Naive B cell (primary cell): ENCODE results near the gene OR51V1. TPM values are rescaled to one million over a fixed set of nuclear protein-coding genes. Genes with fewer than 3 reads are reported as not detected.
A peak's percentile ranks its signal among the peaks of the same experiment; 100 is the strongest.
"Not testable (repeated sequence)": the region's sequence is repeated elsewhere in the genome, so short reads cannot be mapped to it uniquely, and the experiment has no call there.

Experiments used
- ATAC-seq, 2 donors: fragments of 150-1000 bp; cut with Tn5 transposase; 2 replicates each; pipeline ENCODE4 v1.10.0; 2021; ENCODE audit warnings: low read depth in 2 of 2, mild to moderate bottlenecking in 2 of 2, moderate library complexity in 2 of 2
- DNase-seq: peaks from one replicate; pipeline ENCODE4 v3.0.0; 2022
- H3K27ac Mint-ChIP-seq, 6 donors: one replicate each; pipeline ENCODE4 v1.8.0; 2020 to 2022; ENCODE audit warnings: mild to moderate bottlenecking in 6 of 6, mixed read lengths in 6 of 6, moderate library complexity in 5 of 6, inconsistent platforms in 2 of 6
- H3K27me3 Mint-ChIP-seq, 3 donors: one replicate each; pipeline ENCODE4 v1.8.0; 2021 to 2022; ENCODE audit warnings: mixed read lengths in 3 of 3, mild to moderate bottlenecking in 1 of 3
- H3K36me3 Mint-ChIP-seq, 2 donors: one replicate each; pipeline ENCODE4 v1.8.0; 2020 to 2022; ENCODE audit warnings: mixed read lengths in 2 of 2, inconsistent platforms in 1 of 2, mild to moderate bottlenecking in 1 of 2
- H3K4me1 Mint-ChIP-seq, 3 donors: one replicate each; pipeline ENCODE4 v1.8.0; 2020 to 2022; ENCODE audit warnings: mixed read lengths in 3 of 3, inconsistent platforms in 1 of 3, mild to moderate bottlenecking in 1 of 3, moderate library complexity in 1 of 3
- H3K4me3 Mint-ChIP-seq, 8 donors: one replicate each; pipeline ENCODE4 v1.8.0; 2020 to 2022; ENCODE audit warnings: mild to moderate bottlenecking in 8 of 8, mixed read lengths in 8 of 8, moderate library complexity in 8 of 8, inconsistent platforms in 2 of 8
- H3K9me3 Mint-ChIP-seq, 7 donors: one replicate each; pipeline ENCODE4 v1.8.0; 2020 to 2022; ENCODE audit warnings: mixed read lengths in 7 of 7, mild to moderate bottlenecking in 5 of 7, inconsistent platforms in 2 of 7, moderate library complexity in 1 of 7
- polyA plus RNA-seq, 6 donors: library from polyadenylated mRNA; unstranded; fragments of 300-500 nt; fragmentation: Illumina TruSeq; gene quantifications; one replicate each; pipeline ENCODE4 v1.2.3, GENCODE V29; 2021; ENCODE audit warnings: low read depth in 6 of 6

OR51V1 gene
- polyA plus RNA-seq, 6 donors from 2014 or later = not detected

DNA sequence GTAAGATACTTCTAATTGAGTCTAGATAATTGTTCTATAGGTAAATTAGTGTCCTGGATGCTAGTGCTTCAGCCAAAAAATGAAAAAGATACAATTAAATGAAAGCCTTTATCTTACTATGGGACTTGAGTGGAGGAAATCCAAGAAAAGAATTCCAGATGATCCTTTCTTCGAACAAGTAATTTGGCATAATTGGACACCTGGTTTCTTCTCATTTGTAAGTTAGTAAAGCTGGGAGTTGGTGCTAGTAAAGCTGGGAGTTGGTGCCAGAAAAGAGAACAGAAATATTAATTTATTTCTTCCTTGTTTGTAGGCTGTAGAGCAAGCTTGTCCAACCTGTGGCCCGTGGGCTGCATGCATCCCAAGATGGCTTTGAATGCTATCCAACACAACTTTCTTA, 12.3 kb downstream of the OR51V1 start:
- Mint-ChIP-seq H3K27me3 (no peaks in the 10 kb centered on the region), H3K27ac (no peak overlapping the region), H3K36me3 (peaks cover 0 to 9% of the 10 kb centered on the region in 2 donors), H3K4me1 (no peaks in the 10 kb centered on the region), H3K9me3 (peaks cover 2 to 25% (median 13%) of the 10 kb centered on the region in 7 donors), H3K4me3 (no peak overlapping the region)
- ATAC-seq = no peak
- DNase-seq = no peak

DNA sequence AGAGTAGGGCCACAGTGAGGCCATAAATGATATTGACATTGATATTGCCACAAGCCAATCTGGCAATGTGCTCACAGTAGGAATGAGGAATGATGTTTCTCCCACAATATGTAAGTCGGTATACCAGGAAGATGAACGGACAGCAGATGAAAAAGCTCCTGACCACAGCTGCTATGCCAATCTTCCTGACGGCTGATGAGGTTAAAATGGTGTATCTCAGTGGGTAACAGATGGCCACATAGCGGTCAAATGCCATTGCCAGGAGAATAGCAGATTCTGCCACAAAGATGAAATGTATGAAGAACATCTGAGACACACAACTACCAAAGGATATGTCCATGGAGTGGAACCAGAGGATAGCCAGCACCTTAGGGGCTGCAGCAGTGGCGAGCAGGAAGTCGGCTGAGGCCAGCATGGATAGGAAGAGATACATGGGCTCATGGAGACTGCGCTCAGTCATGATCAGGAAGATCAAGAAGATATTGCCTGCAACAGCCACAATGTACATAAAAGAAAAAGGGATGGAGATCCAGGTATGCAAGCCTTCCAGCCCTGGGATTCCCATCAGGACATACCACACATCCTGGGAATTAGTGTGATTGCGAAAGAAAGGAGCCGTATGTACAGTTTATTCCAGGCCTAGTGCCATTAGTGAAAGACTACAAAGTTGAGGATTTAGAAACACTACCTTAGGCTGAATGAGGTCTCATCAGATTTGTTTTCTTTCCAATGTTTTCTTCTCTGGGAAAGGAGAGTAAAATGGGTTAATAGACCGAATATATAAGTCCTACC, 22.2 kb downstream of the OR51V1 start:
- no peak overlapping the region for H3K4me3 Mint-ChIP-seq
- no peak overlapping the region for H3K27ac Mint-ChIP-seq
- H3K9me3 Mint-ChIP-seq = peaks cover 0 to 4% (median 0%) of the 10 kb centered on the region in 7 donors
- DNase-seq (no peak), ATAC-seq (no peak)
- H3K4me1 Mint-ChIP-seq = no peaks in the 10 kb centered on the region
- H3K27me3 Mint-ChIP-seq = peaks cover 0 to 6% (median 4%) of the 10 kb centered on the region in 3 donors
- no peaks in the 10 kb centered on the region for H3K36me3 Mint-ChIP-seq

DNA sequence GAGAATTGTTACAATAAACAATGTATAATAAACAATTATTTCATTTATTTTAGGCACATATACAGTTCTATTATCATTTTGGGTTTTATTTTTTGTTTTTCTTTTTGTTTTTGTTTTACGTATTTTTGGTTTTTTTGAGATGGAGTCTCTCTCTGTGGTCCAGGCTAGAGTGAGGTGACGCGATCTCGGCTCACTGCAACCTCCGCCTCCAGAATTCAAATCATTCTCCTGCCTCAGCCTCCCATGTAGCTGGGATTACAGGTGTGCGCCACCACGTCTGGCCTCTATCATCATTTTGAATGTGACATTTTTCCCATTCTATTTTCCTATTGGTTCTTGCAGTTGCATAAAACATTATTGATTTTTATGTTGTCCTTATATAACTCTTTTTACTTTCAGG, 25.5 kb downstream of the OR51V1 start:
- H3K4me1 Mint-ChIP-seq = no peaks in the 10 kb centered on the region
- no peak for ATAC-seq

DNA sequence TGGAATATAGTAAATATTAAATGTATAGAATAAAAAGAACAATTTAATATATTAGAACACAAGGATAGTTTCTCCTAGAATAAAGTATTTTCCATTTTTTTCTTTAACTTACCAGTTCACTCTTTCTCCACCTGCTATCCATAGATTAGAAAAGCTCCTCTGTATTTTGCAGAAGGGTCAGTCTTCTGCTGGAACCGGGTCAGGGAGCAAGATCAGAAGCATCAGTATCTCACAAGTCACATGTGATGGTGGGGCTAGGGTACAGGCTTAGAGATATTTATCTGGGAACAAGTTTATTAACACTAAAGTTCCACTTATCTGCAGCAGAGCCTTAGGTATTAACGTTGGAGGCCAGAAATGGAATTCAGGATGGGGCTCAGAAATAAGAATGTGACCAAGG, 28.6 kb downstream of the OR51V1 start:
- no peak overlapping the region for H3K4me3 Mint-ChIP-seq
- no peaks in the 10 kb centered on the region for H3K27me3 Mint-ChIP-seq
- ATAC-seq (no peak), DNase-seq (no peak)
- no peak overlapping the region for H3K27ac Mint-ChIP-seq
- peaks cover 0 to 4% (median 0%) of the 10 kb centered on the region in 7 donors for H3K9me3 Mint-ChIP-seq
- H3K36me3 Mint-ChIP-seq = no peaks in the 10 kb centered on the region
- no peaks in the 10 kb centered on the region for H3K4me1 Mint-ChIP-seq

More for the DNA sequence above, 25.5 kb downstream of the OR51V1 start:
- H3K27me3 Mint-ChIP-seq = peaks cover 0 to 6% (median 4%) of the 10 kb centered on the region in 3 donors
- no peak overlapping the region for H3K4me3 Mint-ChIP-seq
- H3K27ac Mint-ChIP-seq = no peak overlapping the region
- no peak for DNase-seq
- no peaks in the 10 kb centered on the region for H3K36me3 Mint-ChIP-seq
- H3K9me3 Mint-ChIP-seq = peaks cover 0 to 4% (median 0%) of the 10 kb centered on the region in 7 donors

DNA sequence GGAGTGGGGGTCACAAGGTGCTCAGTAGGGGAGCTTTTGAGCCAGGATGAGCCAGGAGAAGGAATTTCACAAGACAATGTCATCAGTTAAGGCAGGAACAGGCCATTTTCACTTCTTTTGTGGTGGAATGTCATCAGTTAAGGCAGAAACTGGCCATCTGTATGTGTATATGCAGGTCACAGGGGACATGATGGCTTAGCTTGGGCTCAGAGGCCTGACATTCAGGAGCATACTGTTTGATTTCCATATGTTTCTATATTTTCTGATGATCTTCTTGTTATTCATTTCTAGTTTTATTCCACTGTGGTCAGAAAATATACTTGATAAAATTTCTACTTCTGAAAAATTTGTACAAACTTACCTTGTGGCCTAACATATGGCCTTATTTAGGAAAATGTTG, 34.6 kb downstream of the OR51V1 start:
- not testable (repeated sequence) for H3K9me3 Mint-ChIP-seq, DNase-seq, H3K4me3 Mint-ChIP-seq, ATAC-seq, H3K27ac Mint-ChIP-seq, H3K36me3 Mint-ChIP-seq, H3K4me1 Mint-ChIP-seq
- peaks cover 0 to 29% (median 3%) of the 10 kb centered on the region in 3 donors for H3K27me3 Mint-ChIP-seq

DNA sequence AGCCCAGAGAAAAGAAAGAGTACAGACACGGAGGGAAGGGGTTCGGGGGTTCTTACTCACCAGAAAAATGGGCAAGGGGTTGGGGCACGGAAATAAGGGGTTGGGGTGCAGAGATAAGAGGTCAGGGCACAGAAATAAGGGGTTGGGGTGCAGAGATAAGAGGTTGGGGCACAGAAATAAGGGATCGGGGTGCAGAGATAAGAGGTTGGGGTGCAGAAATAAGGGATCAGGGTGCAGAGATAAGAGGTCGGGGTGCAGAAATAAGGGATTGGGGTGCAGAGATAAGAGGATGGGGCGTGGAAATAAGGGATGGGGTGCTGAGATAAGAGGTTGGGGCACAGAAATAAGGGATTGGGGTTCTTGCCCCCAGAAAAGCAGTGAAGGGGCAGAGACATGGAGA, 35.7 kb downstream of the OR51V1 start:
- DNase-seq, H3K9me3 Mint-ChIP-seq, H3K36me3 Mint-ChIP-seq, ATAC-seq, H3K4me1 Mint-ChIP-seq, H3K27ac Mint-ChIP-seq: not testable (repeated sequence)
- Mint-ChIP-seq H3K4me3 (peak overlapping the region in 1 of 8 donors; percentile 61), H3K27me3 (peaks cover 3 to 34% (median 6%) of the 10 kb centered on the region in 3 donors)

DNA sequence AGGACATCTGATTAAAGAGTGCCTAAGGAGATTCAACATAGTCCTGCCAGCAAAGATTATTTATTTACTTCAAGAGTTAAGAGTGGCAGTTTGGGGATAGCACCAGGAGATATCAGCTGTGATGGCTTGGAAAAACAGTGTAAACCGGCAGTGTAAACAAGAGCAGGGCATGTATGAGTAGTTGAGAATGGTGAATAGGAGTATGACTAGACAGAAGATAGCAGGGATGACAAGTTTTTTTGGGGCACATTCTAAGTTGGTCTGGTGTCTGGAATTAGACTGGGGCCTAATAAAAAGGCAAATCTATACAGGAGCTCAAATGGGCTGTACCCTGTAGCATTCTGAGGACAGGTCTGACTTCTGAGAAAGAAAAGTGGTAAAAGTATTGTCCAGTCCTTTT, 39.4 kb downstream of the OR51V1 start:
- H3K9me3 Mint-ChIP-seq = peaks cover 0 to 11% (median 4%) of the 10 kb centered on the region in 7 donors
- not testable (repeated sequence) for H3K4me3 Mint-ChIP-seq, H3K27ac Mint-ChIP-seq, ATAC-seq, H3K36me3 Mint-ChIP-seq, H3K4me1 Mint-ChIP-seq, DNase-seq
- H3K27me3 Mint-ChIP-seq = peaks cover 3 to 34% (median 8%) of the 10 kb centered on the region in 3 donors

DNA sequence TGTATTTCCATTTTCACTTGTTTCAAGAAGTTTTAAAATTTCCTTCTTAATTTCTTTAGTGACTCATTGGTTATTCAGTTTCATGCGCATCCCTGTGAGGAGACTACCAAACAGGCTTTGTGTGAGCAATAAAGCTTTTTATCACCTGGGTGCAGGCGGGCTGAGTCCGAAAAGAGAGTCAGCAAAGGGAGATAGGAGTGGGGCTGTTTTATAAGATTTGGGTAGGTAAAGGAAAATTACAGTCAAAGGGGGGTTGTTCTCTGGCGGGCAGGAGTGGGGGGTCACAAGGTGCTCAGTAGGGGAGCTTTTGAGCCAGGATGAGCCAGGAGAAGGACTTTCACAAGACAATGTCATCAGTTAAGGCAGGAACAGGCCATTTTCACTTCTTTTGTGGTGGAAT, 40.3 kb downstream of the OR51V1 start:
- peaks cover 3 to 33% (median 8%) of the 10 kb centered on the region in 3 donors for H3K27me3 Mint-ChIP-seq
- not testable (repeated sequence) for H3K27ac Mint-ChIP-seq

DNA sequence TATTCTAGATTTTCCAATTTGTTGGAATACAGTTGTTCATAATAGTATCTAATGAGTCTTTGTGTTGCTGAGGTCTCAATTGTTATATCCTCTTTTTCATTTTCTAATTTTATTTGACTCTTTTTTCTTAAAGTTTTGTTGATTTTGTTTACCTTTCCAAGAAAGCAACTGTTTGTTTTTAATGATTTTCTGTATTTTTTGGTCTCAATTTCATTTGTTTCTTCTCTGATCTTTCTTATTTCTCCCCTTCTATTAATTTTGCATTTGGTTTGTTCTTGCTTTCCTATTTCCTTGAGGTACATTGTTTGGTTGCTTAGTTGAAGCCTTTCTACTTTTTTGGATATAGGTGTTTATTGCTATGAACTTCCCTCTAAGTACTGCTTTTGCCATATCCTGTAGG, 40.7 kb downstream of the OR51V1 start:
- ATAC-seq (no peak), DNase-seq (no peak)
- Mint-ChIP-seq H3K36me3 (no peaks in the 10 kb centered on the region), H3K4me3 (no peak overlapping the region), H3K27me3 (peaks cover 3 to 29% (median 8%) of the 10 kb centered on the region in 3 donors), H3K27ac (no peak overlapping the region), H3K9me3 (peaks cover 0 to 11% (median 4%) of the 10 kb centered on the region in 7 donors), H3K4me1 (no peaks in the 10 kb centered on the region)

More for the DNA sequence above, 40.3 kb downstream of the OR51V1 start:
- DNase-seq, ATAC-seq, H3K4me3 Mint-ChIP-seq, H3K4me1 Mint-ChIP-seq, H3K36me3 Mint-ChIP-seq: not testable (repeated sequence)
- H3K9me3 Mint-ChIP-seq = peaks cover 0 to 11% (median 4%) of the 10 kb centered on the region in 7 donors

DNA sequence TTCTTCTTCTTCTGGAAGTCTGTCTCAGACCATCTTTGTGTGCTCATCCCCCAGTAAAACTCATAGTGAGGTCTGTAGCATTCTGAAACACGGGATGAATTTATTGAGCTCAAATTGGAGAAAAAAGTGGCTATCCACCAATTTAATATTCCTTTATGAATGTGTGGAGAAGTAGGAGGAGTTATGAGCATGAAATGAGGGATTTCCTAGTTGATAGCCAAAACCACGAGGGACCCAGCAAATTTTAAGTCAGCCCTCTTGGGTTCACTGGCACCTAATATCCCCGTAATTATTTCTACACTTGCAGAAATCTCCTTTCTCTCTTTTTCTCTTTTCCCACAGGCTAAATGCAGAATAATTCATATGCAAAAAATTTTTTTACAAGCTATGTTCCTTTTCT, 45.8 kb downstream of the OR51V1 start, which contains the start of gene OR52A1:
TSS of gene OR52A1 (minus strand) at position 101 of the 400 bp plus-strand sequence. CDS start 2,388 bp downstream, outside the sequence.
- Mint-ChIP-seq H3K4me3 (no peak within 1 kb of the TSS), H3K36me3 (no peaks in the 10 kb centered on the region), H3K27me3 (peaks cover 0 to 6% (median 0%) of the 10 kb centered on the region in 3 donors), H3K27ac (no peak within 1 kb of the TSS), H3K4me1 (no peaks in the 10 kb centered on the region), H3K9me3 (peaks cover 0 to 7% (median 3%) of the 10 kb centered on the region in 7 donors)
- ATAC-seq (no peak), DNase-seq (no peak)

DNA sequence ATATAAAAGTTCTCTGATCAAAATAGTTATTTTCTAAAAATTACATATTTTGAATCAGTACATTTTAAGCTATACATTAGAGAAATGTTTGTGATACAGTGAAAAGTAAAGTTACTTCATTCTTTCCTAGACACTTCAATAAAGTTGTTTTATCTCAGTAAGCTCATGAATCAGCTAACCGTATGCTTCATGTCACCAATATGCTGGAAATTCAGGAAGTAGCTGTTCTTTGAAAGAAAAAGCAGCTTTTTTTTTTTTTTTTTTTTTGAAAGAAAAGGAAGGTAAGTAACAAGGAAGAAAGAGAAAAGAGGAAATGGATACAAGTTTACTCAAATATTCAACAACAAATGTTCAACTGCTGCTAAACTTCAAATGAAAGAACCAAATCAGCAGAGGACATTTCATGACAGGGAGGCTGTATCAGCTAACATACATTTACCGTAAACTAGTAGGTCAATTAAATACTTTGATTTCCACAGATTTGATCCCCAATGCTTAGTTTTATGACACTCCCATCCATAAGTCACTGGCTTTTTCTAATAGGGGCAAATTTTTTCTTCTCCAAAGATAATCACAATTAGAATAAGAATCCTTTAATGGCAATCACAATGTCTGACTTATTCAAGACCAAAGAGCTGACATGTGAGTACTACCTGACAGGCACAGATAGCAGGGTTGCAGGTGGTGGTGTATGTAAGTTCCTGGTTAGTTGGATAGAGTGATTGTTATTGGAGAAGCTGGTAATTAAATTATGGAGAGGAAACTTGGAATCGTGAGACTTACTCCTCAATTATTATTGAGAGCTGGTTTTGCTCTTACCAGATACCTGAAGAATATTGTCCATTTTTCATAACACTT, 46.7 kb downstream of the OR51V1 start:
- Mint-ChIP-seq H3K4me1 (no peaks in the 10 kb centered on the region), H3K27me3 (peaks cover 0 to 5% (median 0%) of the 10 kb centered on the region in 3 donors), H3K36me3 (no peaks in the 10 kb centered on the region), H3K9me3 (peaks cover 0 to 7% (median 3%) of the 10 kb centered on the region in 7 donors), H3K4me3 (no peak overlapping the region), H3K27ac (no peak overlapping the region)
- DNase-seq = no peak
- no peak for ATAC-seq

DNA sequence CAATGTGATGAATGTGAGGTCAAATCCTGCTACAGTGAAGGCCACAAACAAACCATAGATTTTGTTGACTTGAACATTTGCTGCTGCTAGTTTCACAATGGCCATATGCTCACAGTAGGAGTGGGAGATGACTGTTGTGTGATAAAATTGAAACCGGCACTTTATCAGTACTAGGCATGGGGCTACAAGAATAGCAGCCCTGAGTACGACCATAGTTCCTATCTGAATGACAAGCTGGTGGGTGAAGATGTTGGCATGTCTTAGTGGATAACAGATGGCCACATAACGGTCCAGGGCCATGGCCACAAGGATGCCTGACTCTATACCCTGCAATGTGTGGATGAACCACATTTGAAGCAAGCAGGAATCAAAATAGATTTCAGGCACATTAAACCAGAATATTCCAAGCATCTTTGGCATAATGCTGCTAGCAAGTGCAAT, 48.7 kb downstream of the OR51V1 start:
- ATAC-seq (no peak), DNase-seq (no peak)
- Mint-ChIP-seq H3K9me3 (no peaks in the 10 kb centered on the region), H3K4me3 (no peak overlapping the region), H3K36me3 (no peaks in the 10 kb centered on the region), H3K27me3 (peaks cover 0 to 5% (median 0%) of the 10 kb centered on the region in 3 donors), H3K4me1 (no peaks in the 10 kb centered on the region), H3K27ac (no peak overlapping the region)
